ENCODE data around the gene BCAM.
A peak's percentile ranks its signal among the peaks of the same experiment; 100 is the strongest.
"Not testable (repeated sequence)": the region's sequence is repeated elsewhere in the genome, so short reads cannot be mapped to it uniquely, and the experiment has no call there.

Gene BCAM

DNA sequence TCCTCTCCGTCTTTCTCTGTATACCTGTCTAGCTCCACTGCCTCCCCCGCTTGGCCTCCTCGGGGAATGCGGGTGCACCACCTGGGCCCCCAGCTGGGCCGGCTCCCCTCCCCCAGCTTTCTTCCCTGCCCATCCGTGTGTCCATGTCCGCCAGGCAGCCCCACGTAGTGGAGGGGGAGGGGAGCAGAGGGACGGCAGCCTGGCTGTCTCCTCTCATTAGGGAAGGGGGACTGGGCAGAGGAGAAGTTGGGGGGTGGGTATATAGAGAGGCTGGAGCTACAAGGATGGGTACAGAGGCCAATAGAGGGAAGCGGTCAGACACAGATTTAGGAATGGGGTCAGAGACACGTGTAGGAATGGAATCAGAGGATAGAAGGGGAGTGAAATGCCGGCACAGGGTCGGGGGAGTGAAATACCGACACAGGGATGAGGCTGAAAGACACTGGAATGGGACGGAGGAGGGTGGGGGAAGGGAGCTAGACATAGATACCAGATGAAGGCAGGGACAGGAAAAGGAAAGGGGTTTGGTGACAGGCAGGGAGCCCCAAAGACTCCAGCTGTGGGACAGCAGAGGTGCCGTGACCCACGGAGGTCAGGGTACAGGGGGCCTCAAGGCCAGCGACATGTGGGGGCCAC, 40.0 kb downstream of the BCAM start:
- no peak for DNase-seq (ENCODE audit: low read depth)

DNA sequence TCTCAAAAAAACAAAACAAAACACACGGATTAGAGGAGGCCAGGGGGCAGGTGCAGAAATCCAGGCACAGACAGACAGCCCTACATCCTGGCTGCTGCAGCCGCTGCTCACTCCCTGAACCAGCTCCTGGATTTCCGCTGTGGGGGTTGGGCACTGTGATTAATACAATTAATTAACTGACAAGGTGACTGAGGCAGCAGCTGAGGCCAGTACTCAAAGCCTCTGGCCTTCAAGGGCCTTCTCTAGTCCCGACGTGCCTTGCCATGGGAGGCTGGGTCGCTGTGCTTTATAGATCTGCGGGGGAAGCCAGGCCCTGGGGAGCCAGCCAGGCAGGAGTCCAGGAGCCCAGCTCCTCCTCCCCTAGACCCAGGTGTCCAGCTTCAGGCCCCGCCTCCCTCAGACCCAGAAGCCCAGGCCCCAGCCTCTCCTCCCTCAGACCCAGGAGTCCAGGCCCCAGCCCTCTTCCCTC, 41.8 kb downstream of the BCAM start:
- no peak for DNase-seq (ENCODE audit: low read depth)

DNA sequence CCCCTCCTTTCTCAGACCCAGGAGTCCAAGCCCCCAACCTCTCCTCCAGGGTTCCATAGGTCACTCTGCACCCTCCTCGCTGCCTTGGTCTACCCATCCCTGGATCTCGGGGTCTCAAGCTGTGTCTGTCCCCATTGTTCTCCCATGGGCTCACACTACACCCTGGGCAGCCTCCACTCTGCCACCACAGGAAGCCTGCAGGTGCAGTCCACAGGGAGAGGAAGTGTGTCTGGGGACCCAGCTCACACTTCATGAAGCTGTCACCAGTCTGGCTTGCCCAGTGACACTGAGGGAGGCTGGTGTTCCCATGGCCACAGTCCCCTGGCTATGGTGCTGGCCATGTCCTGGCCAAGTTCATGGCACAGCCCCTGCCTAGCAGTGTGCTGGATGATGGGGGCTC, 42.5 kb downstream of the BCAM start:
- no peak for DNase-seq (ENCODE audit: low read depth)

DNA sequence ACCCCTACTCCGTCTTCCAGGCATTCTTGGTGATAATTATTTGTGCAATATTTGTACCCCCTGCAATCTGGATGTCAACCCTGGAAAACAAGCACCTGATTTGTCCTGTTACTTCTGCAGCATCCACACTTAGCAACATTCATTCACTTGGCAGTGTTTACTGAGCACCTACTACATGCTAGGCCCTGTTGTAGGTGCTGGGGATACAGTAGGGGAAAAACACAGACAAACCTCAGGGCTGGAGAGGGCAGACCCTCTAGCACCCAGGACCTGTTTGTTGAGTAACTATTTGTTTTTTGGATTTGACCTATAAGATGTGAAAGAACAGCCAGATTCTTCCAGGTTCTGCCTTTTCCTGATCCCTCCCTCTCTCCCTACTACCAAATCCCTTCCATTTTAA, 46.7 kb downstream of the BCAM start:
- DNase-seq (ENCODE audit: low read depth) = no peak

DNA sequence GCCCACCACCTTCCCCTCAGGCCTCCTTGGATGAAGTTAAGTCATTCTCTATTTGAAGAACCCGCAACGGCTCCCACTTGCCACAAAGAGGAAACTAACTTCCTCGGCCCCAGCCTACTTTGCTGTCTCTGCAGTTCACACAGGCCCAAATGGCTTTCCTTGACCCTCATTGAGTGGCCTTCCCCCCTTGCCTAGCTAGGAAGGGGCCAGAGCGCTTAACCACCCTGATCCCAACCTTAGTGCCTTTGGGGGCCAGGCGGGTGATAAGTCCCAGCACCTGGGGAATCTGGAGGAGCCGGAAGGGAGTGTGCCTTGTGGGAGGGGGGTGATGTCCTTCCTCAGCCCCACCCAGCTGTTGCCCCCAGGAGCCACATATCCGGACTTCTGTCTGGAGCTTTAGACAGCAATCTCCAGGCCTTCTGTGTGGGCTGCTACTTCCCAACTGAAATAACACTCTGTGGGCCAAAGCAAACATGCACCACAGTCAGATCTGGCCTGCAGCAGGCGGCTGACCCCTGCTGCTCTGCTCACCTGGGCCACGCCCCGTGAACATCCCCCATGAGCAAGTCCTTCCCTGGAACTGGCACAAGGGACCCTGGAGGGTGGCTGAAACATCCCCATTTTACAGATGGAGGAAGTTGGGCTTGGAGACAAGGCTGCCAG, 47.6 kb downstream of the BCAM start:
- no peak for DNase-seq (ENCODE audit: low read depth)

DNA sequence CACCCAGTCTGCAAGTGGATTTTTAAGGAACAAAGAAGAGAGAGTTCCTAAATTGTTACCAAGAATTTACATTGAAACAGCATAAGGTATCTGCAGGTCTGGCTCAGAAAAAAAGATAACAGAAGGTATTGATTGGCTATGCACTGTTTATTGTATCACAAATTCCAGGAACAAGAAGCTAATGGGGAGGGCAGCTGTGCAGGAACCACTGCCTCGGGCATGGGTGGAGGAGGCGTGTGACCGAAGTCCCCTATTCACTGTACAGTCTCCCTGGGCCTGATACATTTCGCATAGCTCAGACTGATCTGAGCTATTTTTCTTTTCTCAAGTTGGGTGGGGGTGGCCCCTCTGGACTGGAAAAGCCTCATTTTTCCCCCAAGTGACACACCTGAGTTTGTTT, 48.9 kb downstream of the BCAM start:
- DNase-seq (ENCODE audit: low read depth) = no peak

DNA sequence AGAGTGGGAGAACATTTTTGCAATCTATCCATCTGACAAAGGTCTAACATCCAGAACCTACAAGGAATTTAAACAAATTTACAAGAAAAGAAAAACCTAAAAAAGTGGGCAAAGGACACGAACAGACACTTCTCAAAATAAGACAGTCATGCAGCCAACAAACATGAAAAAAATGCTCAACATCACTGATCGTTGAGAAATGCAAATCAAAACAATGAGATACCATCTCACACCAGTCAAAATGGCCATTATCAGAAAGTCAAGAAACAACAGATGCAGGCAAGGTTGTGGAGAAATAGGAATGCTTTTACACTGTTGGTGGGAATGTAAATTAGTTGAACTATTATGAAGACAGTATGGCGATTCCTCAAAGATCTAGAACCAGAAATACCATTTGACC, 52.7 kb downstream of the BCAM start:
- DNase-seq (ENCODE audit: low read depth) = not testable (repeated sequence)

DNA sequence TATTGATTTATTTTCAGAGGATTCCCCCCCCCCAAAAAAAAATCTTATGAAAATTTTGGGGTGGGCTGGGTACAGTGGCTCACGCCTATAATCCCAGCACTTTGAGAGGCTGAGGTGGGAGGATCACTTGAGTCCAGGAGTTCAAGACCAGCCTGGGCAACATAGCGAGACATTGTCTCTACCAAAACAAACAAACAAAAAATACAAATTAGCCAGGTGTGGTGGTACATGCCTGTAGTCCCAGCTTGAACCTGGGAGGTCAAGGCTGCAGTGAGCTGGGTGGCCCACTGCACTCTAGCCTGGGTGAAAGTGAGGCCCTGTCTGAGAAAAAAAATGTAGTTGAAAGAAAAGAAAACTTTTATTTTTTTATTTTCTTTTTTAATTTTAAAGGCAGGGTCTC, 55.1 kb downstream of the BCAM start:
- no peak for DNase-seq (ENCODE audit: low read depth)

DNA sequence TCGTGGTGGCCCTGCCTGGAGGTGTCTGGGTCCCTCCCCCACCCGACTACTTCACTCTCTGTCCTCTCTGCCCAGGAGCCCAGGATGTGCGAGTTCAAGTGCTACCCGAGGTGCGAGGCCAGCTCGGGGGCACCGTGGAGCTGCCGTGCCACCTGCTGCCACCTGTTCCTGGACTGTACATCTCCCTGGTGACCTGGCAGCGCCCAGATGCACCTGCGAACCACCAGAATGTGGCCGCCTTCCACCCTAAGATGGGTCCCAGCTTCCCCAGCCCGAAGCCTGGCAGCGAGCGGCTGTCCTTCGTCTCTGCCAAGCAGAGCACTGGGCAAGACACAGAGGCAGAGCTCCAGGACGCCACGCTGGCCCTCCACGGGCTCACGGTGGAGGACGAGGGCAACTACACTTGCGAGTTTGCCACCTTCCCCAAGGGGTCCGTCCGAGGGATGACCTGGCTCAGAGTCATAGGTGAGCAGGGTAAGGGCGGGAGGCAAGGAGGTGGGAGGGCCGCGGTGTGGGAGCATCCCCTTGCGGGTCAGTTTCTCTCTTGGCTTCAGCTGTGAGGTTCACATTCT, 56.4 kb downstream of the BCAM start:
- no peak for DNase-seq (ENCODE audit: low read depth)

DNA sequence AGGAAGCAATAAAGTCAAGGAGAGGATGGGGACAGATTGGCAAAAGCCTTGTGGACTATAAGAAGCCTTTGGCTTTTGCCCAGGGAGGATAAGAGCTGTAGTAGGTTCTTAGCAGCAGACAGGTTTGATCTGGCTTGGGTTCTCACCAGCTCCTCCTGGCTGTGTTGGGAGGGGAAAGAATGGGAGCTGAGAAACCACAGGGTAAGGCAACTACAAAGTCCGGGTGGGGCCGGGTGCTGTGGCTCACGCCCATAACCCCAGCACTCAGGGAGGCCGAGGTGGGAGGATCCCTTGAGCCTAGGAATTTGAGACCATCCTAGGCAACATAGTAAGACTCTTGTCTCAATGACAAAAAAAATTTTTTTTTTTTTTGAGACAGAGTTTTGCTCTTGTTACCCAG, 57.8 kb downstream of the BCAM start:
- no peak for DNase-seq (ENCODE audit: low read depth)

DNA sequence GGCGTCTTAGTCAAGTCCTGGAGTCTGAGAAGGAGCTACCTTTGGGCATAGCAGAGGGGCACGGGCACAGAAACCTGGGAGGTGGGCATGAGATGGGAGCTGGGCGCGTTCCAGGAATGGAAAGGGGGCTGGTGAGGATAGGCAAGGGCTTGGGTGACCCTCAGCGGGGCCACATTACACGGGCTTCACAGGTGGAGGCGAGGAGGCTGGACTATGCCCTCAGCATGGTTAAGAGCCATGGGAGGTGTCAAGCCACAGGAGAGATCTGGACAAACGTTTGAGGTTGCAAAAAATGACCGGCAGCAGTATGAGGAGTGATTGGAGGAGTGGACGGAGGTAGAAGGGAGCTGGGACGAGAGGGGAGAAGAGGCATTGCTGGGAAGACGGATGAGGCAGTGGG, 58.7 kb downstream of the BCAM start:
- no peak for DNase-seq (ENCODE audit: low read depth)

DNA sequence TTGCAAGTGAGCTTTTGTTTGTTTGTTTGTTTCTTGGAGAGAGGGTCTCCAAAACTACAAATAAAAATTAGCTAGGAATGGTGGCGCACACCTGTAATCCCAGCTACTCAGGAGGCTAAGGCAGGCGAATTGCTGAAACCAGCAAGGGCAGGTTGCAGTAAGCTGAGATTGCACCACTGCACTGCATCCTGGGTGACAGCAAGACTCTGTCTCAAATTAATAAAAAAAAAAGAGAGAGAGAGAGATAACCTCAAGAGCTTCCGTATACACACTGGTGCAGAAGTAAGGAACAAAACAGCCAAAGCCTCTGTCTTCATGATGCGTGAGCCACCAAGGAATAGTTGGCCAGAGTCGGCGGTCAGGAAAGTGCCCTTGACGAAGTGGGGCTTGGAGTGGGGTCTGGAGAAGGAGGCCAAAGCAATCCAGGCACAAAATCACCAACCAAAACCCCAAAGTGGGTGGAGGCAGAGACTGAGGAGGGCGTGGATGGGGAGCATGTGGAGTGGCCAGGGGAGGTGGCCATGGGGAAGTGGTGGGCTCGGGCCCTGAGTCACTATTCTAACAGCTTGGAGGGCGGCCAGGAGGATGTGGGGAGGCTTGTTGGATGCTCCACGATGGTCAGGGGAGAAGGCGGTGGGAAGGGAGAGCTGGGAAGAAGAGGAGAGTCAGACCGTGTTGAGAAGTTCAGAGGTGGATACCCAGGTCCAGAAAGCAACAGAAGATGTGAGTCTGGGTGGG, 61.0 kb downstream of the BCAM start:
- DNase-seq (ENCODE audit: low read depth) = peak; percentile 82
